ENCODE measurements around the gene GALNT14.

DNA sequence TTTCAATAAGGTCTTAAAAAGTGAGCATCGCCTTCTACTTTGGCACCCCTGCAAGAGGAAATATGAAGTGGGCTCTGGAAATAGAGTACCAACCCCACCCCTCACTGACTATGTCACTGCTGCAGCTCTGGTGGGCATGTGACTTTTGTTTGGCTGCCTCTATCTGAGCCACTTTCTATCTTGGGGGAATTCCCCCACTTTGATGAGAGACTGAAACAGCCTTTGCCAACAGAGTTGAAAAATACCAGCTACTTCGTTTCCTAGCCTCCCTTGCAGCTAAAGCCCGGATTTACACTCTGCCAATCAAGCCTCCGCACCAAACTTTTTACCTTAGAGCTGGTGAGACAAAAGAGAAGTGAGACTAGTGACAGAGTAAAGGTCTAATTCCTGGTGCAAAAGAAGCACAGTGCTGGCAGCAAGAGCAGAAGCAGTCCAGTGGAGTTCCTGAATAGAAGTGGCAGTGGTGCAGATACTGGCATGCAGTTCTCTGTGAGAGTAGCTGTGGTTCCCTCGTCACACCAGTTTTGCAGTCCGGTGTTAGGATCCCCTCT lies 12.0 kb upstream of the GALNT14 start:
- TF ChIP-seq, protein P1, sequence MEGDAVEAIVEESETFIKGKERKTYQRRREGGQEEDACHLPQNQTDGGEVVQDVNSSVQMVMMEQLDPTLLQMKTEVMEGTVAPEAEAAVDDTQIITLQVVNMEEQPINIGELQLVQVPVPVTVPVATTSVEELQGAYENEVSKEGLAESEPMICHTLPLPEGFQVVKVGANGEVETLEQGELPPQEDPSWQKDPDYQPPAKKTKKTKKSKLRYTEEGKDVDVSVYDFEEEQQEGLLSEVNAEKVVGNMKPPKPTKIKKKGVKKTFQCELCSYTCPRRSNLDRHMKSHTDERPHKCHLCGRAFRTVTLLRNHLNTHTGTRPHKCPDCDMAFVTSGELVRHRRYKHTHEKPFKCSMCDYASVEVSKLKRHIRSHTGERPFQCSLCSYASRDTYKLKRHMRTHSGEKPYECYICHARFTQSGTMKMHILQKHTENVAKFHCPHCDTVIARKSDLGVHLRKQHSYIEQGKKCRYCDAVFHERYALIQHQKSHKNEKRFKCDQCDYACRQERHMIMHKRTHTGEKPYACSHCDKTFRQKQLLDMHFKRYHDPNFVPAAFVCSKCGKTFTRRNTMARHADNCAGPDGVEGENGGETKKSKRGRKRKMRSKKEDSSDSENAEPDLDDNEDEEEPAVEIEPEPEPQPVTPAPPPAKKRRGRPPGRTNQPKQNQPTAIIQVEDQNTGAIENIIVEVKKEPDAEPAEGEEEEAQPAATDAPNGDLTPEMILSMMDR (IDR thresholded peaks at IDR 0.05): no peak
- no peak for TF ChIP-seq POLR2A (IDR thresholded peaks at IDR 0.05)

Measured in transverse colon (tissue), 3 donors.